SK-N-SH treated with all-trans-retinoic acid at 6 μM for 48 hours (cell line): ENCODE measurements around the gene DST.

Experiments
- BACH2 ChIP-seq: fragments of 250-450 bp; sonication (Bioruptor Pico); IDR thresholded peaks from 2 replicates; pipeline ENCODE4 v1.9.0; 2021; ENCODE audit warnings: mild to moderate bottlenecking, borderline replicate concordance
- ISL1 ChIP-seq: fragments of 250-450 bp; sonication (Bioruptor Pico); IDR thresholded peaks from 2 replicates; pipeline ENCODE4 v2.1.2; 2022; ENCODE audit warnings: mild to moderate bottlenecking, moderate library complexity
- POU6F1 ChIP-seq: fragments of 250-450 bp; sonication (Bioruptor Pico); IDR thresholded peaks from 2 replicates; pipeline ENCODE4 v1.8.0; 2021; ENCODE audit warnings: low read depth, mild to moderate bottlenecking, moderate library complexity, borderline replicate concordance
- TCF4 ChIP-seq: fragments of 250-450 bp; sonication (Bioruptor Pico); IDR thresholded peaks from 2 replicates; pipeline ENCODE4 v1.8.0; 2021; ENCODE audit warnings: mild to moderate bottlenecking, moderate library complexity, borderline replicate concordance

- TF ChIP-seq POU6F1 (CRISPR knock-in tag): no peak
- no peak for TF ChIP-seq BACH2 (CRISPR knock-in tag)
- TF ChIP-seq TCF4 (CRISPR knock-in tag): no peak
- no peak for TF ChIP-seq ISL1
Measured at GRCh38 chr6:56505512-56506260, 137.0 kb downstream of the DST start.
